H1 (cell line): ENCODE measurements around the gene SNX27. TPM values are rescaled to one million over a fixed set of nuclear protein-coding genes. Genes with fewer than 3 reads are reported as not detected.

ENCODE experiments used
- CTCF ChIA-PET: fragments of 300-600 bp; sonication (Branson Sonifier 250); formaldehyde crosslinking; loops from one replicate; lab custom pipeline; 2021; ENCODE audit not compliant: partially characterized antibody; lab: Charles Lee
- POLR2A ChIA-PET: fragments of 300-600 bp; sonication (Branson Sonifier 250); formaldehyde crosslinking; loops from one replicate; lab custom pipeline; 2021; ENCODE audit warnings: inconsistent platforms; ENCODE audit not compliant: partially characterized antibody; lab: Charles Lee
- DNase-seq, 2 experiments: peaks; one replicate each; pipeline versions ENCODE4 v3.0.0 to v3.0.0-alpha.2; 2010 to 2022; ENCODE audit warnings: low spot score in 2 of 2, low read depth in 1 of 2, mixed read lengths in 1 of 2
- FAIRE-seq: peaks from 2 replicates; lab custom pipeline; 2011; peaks lifted over from hg19 to GRCh38; lab: Jason Lieb, UNC
- H2AFZ ChIP-seq: 2 replicates; pipeline ENCODE4 v1.8.1; 2012; ENCODE audit warnings: low read length, inconsistent platforms
- H2AK5ac ChIP-seq: 2 replicates; pipeline ENCODE4 v1.6.1; 2013; ENCODE audit warnings: low read depth, low read length
- H2BK120ac ChIP-seq: replicated peaks from 2 replicates; pipeline ENCODE3; 2013; ENCODE audit warnings: low read depth, low read length, inconsistent platforms
- H2BK12ac ChIP-seq: 2 replicates; pipeline ENCODE4 v1.6.1; 2013; ENCODE audit warnings: low read depth, low read length
- H2BK15ac ChIP-seq: 2 replicates; pipeline ENCODE4 v1.6.1; 2013; ENCODE audit warnings: low read length
- H2BK20ac ChIP-seq: 2 replicates; pipeline ENCODE4 v1.6.1; 2013; ENCODE audit warnings: low read length
- H2BK5ac ChIP-seq: 2 replicates; pipeline ENCODE4 v1.6.1; 2013; ENCODE audit warnings: low read depth, low read length
- H3K14ac ChIP-seq: 2 replicates; pipeline ENCODE4 v1.6.1; 2013; ENCODE audit warnings: inconsistent platforms; ENCODE audit not compliant: insufficient read length
- H3K18ac ChIP-seq: 2 replicates; pipeline ENCODE4 v1.6.1; 2013; ENCODE audit warnings: low read length; ENCODE audit errors: extremely low read depth
- H3K23ac ChIP-seq: 2 replicates; pipeline ENCODE4 v1.6.1; 2013; ENCODE audit warnings: inconsistent platforms; ENCODE audit not compliant: insufficient read length
- H3K23me2 ChIP-seq: 2 replicates; pipeline ENCODE4 v1.6.1; 2013; ENCODE audit warnings: low read depth, low read length
- H3K27ac ChIP-seq: 2 replicates; pipeline ENCODE4 v1.6.1; 2011; ENCODE audit warnings: low read depth, low read length, inconsistent platforms
- H3K27me3 ChIP-seq, 4 experiments: replicated peaks in 1 of 4; 1 replicate in 1 of 4; 2 replicates in 3 of 4; pipeline versions ENCODE4 v1.6.1 to v1.8.1; 2011 to 2013; ENCODE audit warnings: low read length in 3 of 4, mild to moderate bottlenecking in 3 of 4, inconsistent platforms in 2 of 4, mixed read lengths in 2 of 4, moderate library complexity in 1 of 4; ENCODE audit not compliant: control insufficient read depth in 3 of 4, insufficient read depth in 3 of 4; ENCODE audit errors: extremely low read depth in 1 of 4
- H3K36me3 ChIP-seq, 4 experiments: 2 replicates each; pipeline versions ENCODE4 v1.6.1 to v1.8.1; 2011 to 2013; ENCODE audit warnings: mild to moderate bottlenecking in 4 of 4, low read length in 3 of 4, moderate library complexity in 2 of 4, control low read depth in 1 of 4, inconsistent platforms in 1 of 4; ENCODE audit not compliant: insufficient read depth in 4 of 4, control insufficient read depth in 2 of 4
- H3K4ac ChIP-seq: replicated peaks from 2 replicates; pipeline ENCODE3; 2013; ENCODE audit warnings: low read length, low read depth, mixed read lengths, inconsistent platforms; ENCODE audit not compliant: insufficient read length
- H3K4me1 ChIP-seq, 4 experiments: replicated peaks in 1 of 4; 1 replicate in 1 of 4; 2 replicates in 3 of 4; pipeline versions ENCODE4 v1.6.1 to v1.8.1; 2011 to 2013; ENCODE audit warnings: low read length in 3 of 4, inconsistent platforms in 2 of 4, mixed read lengths in 1 of 4; ENCODE audit not compliant: insufficient read depth in 4 of 4, control insufficient read depth in 3 of 4
- H3K4me2 ChIP-seq, 2 experiments: 2 replicates each; pipeline versions ENCODE4 v1.6.1 to v1.8.1; 2011 to 2013; ENCODE audit warnings: low read depth in 2 of 2, low read length in 2 of 2, control low read depth in 1 of 2, inconsistent platforms in 1 of 2, mild to moderate bottlenecking in 1 of 2; ENCODE audit not compliant: insufficient read depth in 1 of 2
- H3K4me3 ChIP-seq, 4 experiments: fragments of 200-600, 300-600 bp in 1 of 4; sonication (generic), shearing (Covaris generic), sonication (Bioruptor Twin) in 1 of 4; 2 replicates each; pipeline versions ENCODE4 v1.5.1 to v1.8.1; 2011 to 2016; ENCODE audit warnings: low read length in 4 of 4, low read depth in 3 of 4, control low read depth in 2 of 4, inconsistent platforms in 2 of 4, mild to moderate bottlenecking in 2 of 4, mixed read lengths in 1 of 4, moderate library complexity in 1 of 4; ENCODE audit not compliant: insufficient read depth in 2 of 4; ENCODE audit errors: extremely low read depth in 1 of 4
- H3K56ac ChIP-seq: replicated peaks from 2 replicates; pipeline ENCODE3; 2013; ENCODE audit warnings: low read depth, mild to moderate bottlenecking, mixed read lengths, low read length, inconsistent platforms; ENCODE audit not compliant: insufficient read length
- H3K79me1 ChIP-seq: 2 replicates; pipeline ENCODE4 v1.6.1; 2013; ENCODE audit warnings: low read depth, low read length, control low read depth
- H3K79me2 ChIP-seq, 2 experiments: 2 replicates each; pipeline versions ENCODE4 v1.6.1 to v1.8.1; 2012 to 2013; ENCODE audit warnings: low read length in 2 of 2, mild to moderate bottlenecking in 2 of 2, inconsistent platforms in 1 of 2; ENCODE audit not compliant: insufficient read depth in 2 of 2, control insufficient read depth in 1 of 2
- H3K9ac ChIP-seq, 4 experiments: replicated peaks in 1 of 4; 1 replicate in 1 of 4; 2 replicates in 3 of 4; pipeline versions ENCODE4 v1.6.1 to v1.8.1; 2011 to 2013; ENCODE audit warnings: low read depth in 3 of 4, low read length in 3 of 4, control low read depth in 2 of 4, mild to moderate bottlenecking in 2 of 4, moderate library complexity in 2 of 4, inconsistent platforms in 1 of 4; ENCODE audit errors: extremely low read depth in 1 of 4
- H3K9me3 ChIP-seq, 2 experiments: 2 replicates each; pipeline versions ENCODE4 v1.6.1 to v1.8.1; 2012 to 2013; ENCODE audit warnings: mild to moderate bottlenecking in 2 of 2, moderate library complexity in 2 of 2, control low read depth in 1 of 2, inconsistent platforms in 1 of 2, low read depth in 1 of 2, low read length in 1 of 2, mixed read lengths in 1 of 2; ENCODE audit not compliant: insufficient read depth in 2 of 2
- H4K20me1 ChIP-seq, 2 experiments: replicated peaks in 1 of 2; 2 replicates each; pipeline versions ENCODE3 to v1.8.1; 2011 to 2013; ENCODE audit warnings: inconsistent platforms in 2 of 2, low read length in 2 of 2, mild to moderate bottlenecking in 1 of 2; ENCODE audit not compliant: insufficient read depth in 2 of 2, control insufficient read depth in 1 of 2
- H4K5ac ChIP-seq: 2 replicates; pipeline ENCODE4 v1.6.1; 2013; ENCODE audit warnings: low read length, low read depth, mixed read lengths, inconsistent platforms; ENCODE audit not compliant: insufficient read length
- H4K8ac ChIP-seq: 2 replicates; pipeline ENCODE4 v1.8.0; 2013; ENCODE audit warnings: mild to moderate bottlenecking, moderate library complexity, low read length, inconsistent platforms; ENCODE audit not compliant: insufficient read depth; ENCODE audit errors: extremely low read depth
- H4K91ac ChIP-seq: replicated peaks from 2 replicates; pipeline ENCODE3; 2013; ENCODE audit warnings: low read length, mixed read lengths, inconsistent platforms; ENCODE audit not compliant: insufficient read length
- ASH2L ChIP-seq: fragments of 200-600, 300-600 bp; sonication (generic); IDR thresholded peaks from one replicate; pipeline ENCODE4 v1.7.1; 2017; ENCODE audit warnings: low read length
- BRCA1 ChIP-seq: IDR thresholded peaks from 2 replicates; pipeline ENCODE4 v1.6.1; 2012; ENCODE audit warnings: low read depth, low read length, improper control_type of control experiment
- CHD2 ChIP-seq: IDR thresholded peaks from 2 replicates; pipeline ENCODE4 v1.6.1; 2012; ENCODE audit warnings: low read length, improper control_type of control experiment
- GABPA ChIP-seq: IDR thresholded peaks from 2 replicates; pipeline ENCODE4 v1.6.1; 2011; ENCODE audit warnings: mild to moderate bottlenecking, low read length, moderate library complexity, borderline replicate concordance; ENCODE audit not compliant: insufficient read depth
- GTF2F1 ChIP-seq: IDR thresholded peaks from 2 replicates; pipeline ENCODE4 v1.6.1; 2012; ENCODE audit warnings: low read depth, low read length, improper control_type of control experiment, borderline replicate concordance
- KDM4A ChIP-seq: IDR thresholded peaks from one replicate; pipeline ENCODE4 v1.7.1; 2012; ENCODE audit warnings: low read depth, mild to moderate bottlenecking, moderate library complexity, low read length, inconsistent platforms; ENCODE audit not compliant: severe bottlenecking
- KDM5A ChIP-seq: fragments of 200-600 bp; IDR thresholded peaks from 2 replicates; pipeline ENCODE4 v1.7.1; 2012; ENCODE audit warnings: mild to moderate bottlenecking, low read length, inconsistent platforms, mixed read lengths
- PHF8 ChIP-seq: fragments of 200-600 bp; sonication (generic); conservative IDR thresholded peaks from 2 replicates; pipeline ENCODE4 v1.7.1; 2012; ENCODE audit warnings: low read depth, mild to moderate bottlenecking, inconsistent platforms, low read length, moderate library complexity
- RBBP5 ChIP-seq: IDR thresholded peaks from 2 replicates; pipeline ENCODE4 v1.7.1; 2012; ENCODE audit warnings: low read depth, mild to moderate bottlenecking, inconsistent platforms, low read length, moderate library complexity, borderline replicate concordance
- SAP30 ChIP-seq: fragments of 300-600 bp; sonication (generic); IDR thresholded peaks from 2 replicates; pipeline ENCODE4 v1.7.1; 2012; ENCODE audit warnings: low read length, moderate library complexity, mild to moderate bottlenecking, inconsistent platforms; ENCODE audit not compliant: insufficient read depth, insufficient replicate concordance
- SUZ12 ChIP-seq: fragments of 200-600 bp; sonication (generic); IDR thresholded peaks from 2 replicates; pipeline ENCODE4 v1.6.1; 2012; ENCODE audit warnings: mild to moderate bottlenecking, inconsistent platforms, low read length, moderate library complexity, mixed read lengths
- TBP ChIP-seq: IDR thresholded peaks from 2 replicates; pipeline ENCODE4 v1.6.1; 2011; ENCODE audit warnings: low read depth, low read length, improper control_type of control experiment
- WGBS, 2 experiments: shearing (Covaris generic) in 1 of 2; methylation state at CpG; one replicate each; pipeline versions ENCODE4 v1.1.6 to v1.1.7; 2013 to 2015; ENCODE audit warnings: low lambda C conversion rate in 2 of 2, mixed read lengths in 2 of 2, inconsistent platforms in 1 of 2, low coverage in 1 of 2, missing lambda C conversion rate in 1 of 2; ENCODE audit not compliant: insufficient replicate concordance in 2 of 2, insufficient coverage in 1 of 2, insufficient read length in 1 of 2; ENCODE audit errors: extremely low coverage in 1 of 2, missing lambda C conversion rate in 1 of 2; 5-methylcytosine and 5-hydroxymethylcytosine counted together
- polyA plus RNA-seq, 7 experiments: library from polyadenylated mRNA; depleted of rRNA in 3 of 7; stranded (reverse) in 5 of 7; unstranded in 2 of 7; fragments of >200 nt in 5 of 7; fragments of 200-250 nt in 2 of 7; gene quantifications; 1 replicate in 5 of 7; 2 replicates in 1 of 7; 4 replicates in 1 of 7; pipeline versions ENCODE4 v1.2.1 to v1.2.3, GENCODE V29; 2011 to 2013; ENCODE audit warnings: missing spikeins in 2 of 7, mixed read lengths in 2 of 7
- total RNA-seq: library from RNA; stranded (reverse); fragmentation: NEBNext Ultra II Directional; extraction: Animal tissue kit (Norgen Biotek cat#: 25700); gene quantifications from 2 replicates; pipeline ENCODE4 v1.2.1, GENCODE V29; 2021
- TF ChIP-seq, protein P1 (sequence below): IDR thresholded peaks from 2 replicates; pipeline ENCODE4 v1.6.1; 2012; ENCODE audit warnings: inconsistent platforms
- TF ChIP-seq, protein P2 (sequence below): IDR thresholded peaks from 2 replicates; pipeline ENCODE4 v1.6.1; 2012; ENCODE audit warnings: inconsistent platforms

The SNX27 gene
- total and polyA plus RNA-seq, 2 of the 8 experiments (the other 6 are each of a cell fraction or from before 2014, with no cell fraction given), result 23.4 to 65.4 TPM

GRCh38 chr1:151590961-151591360, 20.9 kb upstream of the SNX27 start:
- Histone ChIP-seq H2BK20ac (no peak overlapping the region), H2BK5ac (no peak overlapping the region), H4K5ac (no peak overlapping the region), H3K4ac (no peak overlapping the region), H3K79me1 (no peaks in the 10 kb centered on the region), H4K91ac (no peak overlapping the region), H3K79me2 (no peaks in the 10 kb centered on the region), H2AK5ac (no peak overlapping the region), H2BK120ac (no peak overlapping the region), H2AFZ (no peak overlapping the region), H3K27ac (no peak overlapping the region), H4K20me1 (no peaks in the 10 kb centered on the region), H3K23me2 (peaks cover 3% of the 10 kb centered on the region; the same call in 1 of the 2 replicates), H3K36me3 (no peaks in the 10 kb centered on the region), H2BK15ac (no peak overlapping the region), H2BK12ac (no peak overlapping the region), H3K9me3 (no peaks in the 10 kb centered on the region; a peak in 1 of 4 replicates), H3K14ac (no peak overlapping the region), H4K8ac (no peak overlapping the region), H3K4me1 (peaks cover 0 to 4% (median 0%) of the 10 kb centered on the region in 4 experiments; a peak in 1 of 7 replicates), H3K9ac (no peak overlapping the region), H3K4me3 (no peak overlapping the region), H3K27me3 (no peaks in the 10 kb centered on the region), H3K56ac (no peak overlapping the region), H3K4me2 (no peak overlapping the region), H3K18ac (no peak overlapping the region), H3K23ac (no peak overlapping the region)
- DNase-seq (no peak), FAIRE-seq (no peak)
- WGBS, 2 experiments, result 82% methylated on average over 3 of the region's 3 CpGs; no CpG with 5 or more reads in 1 of the 2 experiments
- POLR2A ChIA-PET, result no interaction called here
- CTCF ChIA-PET, result interaction anchor here (1.2 kb wide), 1 partner anchor 144 kb away, joined by 3 read pairs; no protein-coding TSS in a partner anchor
- TF ChIP-seq PHF8 (no peak), KDM5A (no peak), GTF2F1 (no peak), GABPA (no peak), CHD2 (no peak), BRCA1 (no peak), RBBP5 (no peak), SAP30 (no peak), ASH2L (no peak), TBP (no peak), KDM4A (no peak), SUZ12 (no peak)
- TF ChIP-seq, protein P1, sequence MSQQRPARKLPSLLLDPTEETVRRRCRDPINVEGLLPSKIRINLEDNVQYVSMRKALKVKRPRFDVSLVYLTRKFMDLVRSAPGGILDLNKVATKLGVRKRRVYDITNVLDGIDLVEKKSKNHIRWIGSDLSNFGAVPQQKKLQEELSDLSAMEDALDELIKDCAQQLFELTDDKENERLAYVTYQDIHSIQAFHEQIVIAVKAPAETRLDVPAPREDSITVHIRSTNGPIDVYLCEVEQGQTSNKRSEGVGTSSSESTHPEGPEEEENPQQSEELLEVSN, result no peak
- TF ChIP-seq, protein P2, sequence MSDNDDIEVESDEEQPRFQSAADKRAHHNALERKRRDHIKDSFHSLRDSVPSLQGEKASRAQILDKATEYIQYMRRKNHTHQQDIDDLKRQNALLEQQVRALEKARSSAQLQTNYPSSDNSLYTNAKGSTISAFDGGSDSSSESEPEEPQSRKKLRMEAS, result no peak
